Naive thymus-derived CD4-positive, alpha-beta T cell (primary cell): ENCODE results near the gene NTNG1. TPM values are rescaled to one million over a fixed set of nuclear protein-coding genes. Genes with fewer than 3 reads are reported as not detected.

Experiments
- ATAC-seq: fragments of 150-1000 bp; cut with Tn5 transposase; 2 replicates; pipeline ENCODE4 v1.10.0; 2021; ENCODE audit warnings: mild to moderate bottlenecking, moderate library complexity
- CTCF ChIA-PET: fragments of 350-600 bp; sonication (Branson Sonifier 250); formaldehyde crosslinking; loops from one replicate; lab custom pipeline; 2021; ENCODE audit warnings: antibody characterized with exemption; lab: Charles Lee
- POLR2A ChIA-PET: fragments of 350-600 bp; sonication (Branson Sonifier 250); formaldehyde crosslinking; loops from one replicate; lab custom pipeline; 2021; ENCODE audit warnings: antibody characterized with exemption, inconsistent platforms; lab: Charles Lee
- DNase-seq, 9 donors: peaks; one replicate each; pipeline versions ENCODE4 v3.0.0 to v3.0.0-alpha.2; 2020 to 2022; ENCODE audit warnings: mixed read lengths in 1 of 9
- H3K27ac ChIP-seq: one replicate; pipeline ENCODE4 v1.7.0; 2013; ENCODE audit warnings: mild to moderate bottlenecking, low read depth, low read length, moderate library complexity
- H3K27me3 ChIP-seq, 2 donors: one replicate each; pipeline ENCODE4 v1.7.0; 2013; ENCODE audit warnings: low read length in 2 of 2, mild to moderate bottlenecking in 2 of 2, moderate library complexity in 2 of 2; ENCODE audit not compliant: control insufficient read depth in 2 of 2, insufficient read depth in 2 of 2
- H3K36me3 ChIP-seq, 3 experiments: 1 replicate in 2 of 3; 2 replicates in 1 of 3; pipeline ENCODE4 v1.7.0; 2013; ENCODE audit warnings: low read length in 3 of 3, mild to moderate bottlenecking in 3 of 3, moderate library complexity in 1 of 3; ENCODE audit not compliant: insufficient read depth in 3 of 3, control insufficient read depth in 2 of 3
- H3K4me1 ChIP-seq, 2 donors: one replicate each; pipeline ENCODE4 v1.7.0; 2013; ENCODE audit warnings: low read length in 2 of 2, mild to moderate bottlenecking in 2 of 2, moderate library complexity in 1 of 2; ENCODE audit not compliant: control insufficient read depth in 2 of 2, insufficient read depth in 2 of 2
- H3K4me3 ChIP-seq: 2 replicates; pipeline ENCODE4 v1.7.0; 2013; ENCODE audit warnings: mild to moderate bottlenecking, low read length
- H3K9me3 ChIP-seq, 3 experiments: 1 replicate in 2 of 3; 2 replicates in 1 of 3; pipeline ENCODE4 v1.7.0; 2013; ENCODE audit warnings: low read length in 3 of 3; ENCODE audit not compliant: control insufficient read depth in 2 of 3
- H3K27ac Mint-ChIP-seq, 9 donors: one replicate each; pipeline ENCODE4 v1.8.0; 2020 to 2022; ENCODE audit warnings: mixed read lengths in 9 of 9, mild to moderate bottlenecking in 8 of 9, moderate library complexity in 5 of 9, inconsistent platforms in 2 of 9
- H3K27me3 Mint-ChIP-seq, 5 donors: one replicate each; pipeline ENCODE4 v1.8.0; 2021 to 2022; ENCODE audit warnings: mixed read lengths in 5 of 5, mild to moderate bottlenecking in 1 of 5
- H3K36me3 Mint-ChIP-seq, 5 donors: one replicate each; pipeline ENCODE4 v1.8.0; 2020 to 2022; ENCODE audit warnings: mixed read lengths in 5 of 5, mild to moderate bottlenecking in 3 of 5, inconsistent platforms in 1 of 5
- H3K4me1 Mint-ChIP-seq, 7 donors: one replicate each; pipeline ENCODE4 v1.8.0; 2020 to 2022; ENCODE audit warnings: mixed read lengths in 7 of 7, mild to moderate bottlenecking in 3 of 7, inconsistent platforms in 1 of 7
- H3K4me3 Mint-ChIP-seq, 10 donors: one replicate each; pipeline ENCODE4 v1.8.0; 2020 to 2022; ENCODE audit warnings: mild to moderate bottlenecking in 10 of 10, mixed read lengths in 10 of 10, moderate library complexity in 6 of 10, inconsistent platforms in 2 of 10
- H3K9me3 Mint-ChIP-seq, 11 donors: one replicate each; pipeline ENCODE4 v1.8.0; 2020 to 2022; ENCODE audit warnings: mixed read lengths in 11 of 11, mild to moderate bottlenecking in 4 of 11, inconsistent platforms in 1 of 11, moderate library complexity in 1 of 11
- intact Hi-C, 2 donors: fragments of 100-400 bp; cut with micrococcal nuclease; formaldehyde crosslinking; loops; one replicate each; pipeline ENCODE4 v1.15.1; 2023
- polyA plus RNA-seq, 2 donors: library from polyadenylated mRNA; unstranded; fragments of 300-500 nt; fragmentation: Illumina TruSeq; gene quantifications; one replicate each; pipeline ENCODE4 v1.2.3, GENCODE V29; 2021
- total RNA-seq, 6 experiments: library from RNA in 5 of 6; stranded (reverse) in 5 of 6; gene quantifications; 1 replicate in 5 of 6; 2 replicates in 1 of 6; pipeline ENCODE4 v1.2.3 and lab custom pipeline; 2021 to 2026

Gene NTNG1
- total and polyA plus RNA-seq, 7 experiments from 2014 or later, result not detected

GRCh38 chr1:107524301-107524700, 383.5 kb downstream of the NTNG1 start:
- H3K9me3 Mint-ChIP-seq, result peaks cover 0 to 1% (median 0%) of the 10 kb centered on the region in 11 donors
- Histone ChIP-seq H3K27ac (no peak overlapping the region), H3K27me3 (no peaks in the 10 kb centered on the region), H3K9me3 (no peaks in the 10 kb centered on the region), H3K4me3 (no peak overlapping the region), H3K36me3 (no peaks in the 10 kb centered on the region), H3K4me1 (no peaks in the 10 kb centered on the region)
- H3K4me1 Mint-ChIP-seq, result peaks cover 0 to 5% (median 0%) of the 10 kb centered on the region in 7 donors
- no peak overlapping the region for H3K4me3 Mint-ChIP-seq
- CTCF ChIA-PET, result no interaction called here
- no peak for DNase-seq
- H3K36me3 Mint-ChIP-seq, result no peaks in the 10 kb centered on the region
- ATAC-seq, result no peak
- intact Hi-C loops, result no loop called here
- peaks cover 8 to 23% (median 12%) of the 10 kb centered on the region in 5 donors for H3K27me3 Mint-ChIP-seq
- no peak overlapping the region for H3K27ac Mint-ChIP-seq
- POLR2A ChIA-PET, result no interaction called here

- Mint-ChIP-seq H3K4me1 (peaks cover 0 to 5% (median 0%) of the 10 kb centered on the region in 7 donors), H3K4me3 (no peak overlapping the region), H3K27me3 (peaks cover 10 to 25% (median 17%) of the 10 kb centered on the region in 5 donors), H3K9me3 (peaks cover 0 to 1% (median 0%) of the 10 kb centered on the region in 11 donors), H3K36me3 (no peaks in the 10 kb centered on the region), H3K27ac (no peak overlapping the region)
- POLR2A ChIA-PET, result no interaction called here
- Histone ChIP-seq H3K27ac (no peak overlapping the region), H3K4me1 (no peaks in the 10 kb centered on the region), H3K36me3 (no peaks in the 10 kb centered on the region), H3K9me3 (no peaks in the 10 kb centered on the region), H3K27me3 (no peaks in the 10 kb centered on the region), H3K4me3 (no peak overlapping the region)
- CTCF ChIA-PET, result no interaction called here
- DNase-seq (no peak), ATAC-seq (no peak)
- intact Hi-C loops, result no loop called here
Measured at GRCh38 chr1:107525145-107525544, 384.3 kb downstream of the NTNG1 start.

- H3K4me1 ChIP-seq, result no peaks in the 10 kb centered on the region
- CTCF ChIA-PET, result no interaction called here
Measured at GRCh38 chr1:107525961-107526360, 385.1 kb downstream of the NTNG1 start.

GRCh38 chr1:107526524-107527198, 385.8 kb downstream of the NTNG1 start:
- no peak for DNase-seq
- intact Hi-C loops, result no loop called here
- Mint-ChIP-seq H3K27me3 (peaks cover 14 to 29% (median 21%) of the 10 kb centered on the region in 5 donors), H3K4me1 (peaks cover 0 to 5% (median 0%) of the 10 kb centered on the region in 7 donors), H3K27ac (no peak overlapping the region), H3K36me3 (no peaks in the 10 kb centered on the region), H3K9me3 (no peaks in the 10 kb centered on the region), H3K4me3 (no peak overlapping the region)
- H3K9me3 ChIP-seq, result no peaks in the 10 kb centered on the region
- no peak overlapping the region for H3K27ac ChIP-seq
- POLR2A ChIA-PET, result no interaction called here
- no peak overlapping the region for H3K4me3 ChIP-seq
- no peaks in the 10 kb centered on the region for H3K4me1 ChIP-seq
- H3K36me3 ChIP-seq, result no peaks in the 10 kb centered on the region
- no peaks in the 10 kb centered on the region for H3K27me3 ChIP-seq
- CTCF ChIA-PET, result no interaction called here
- ATAC-seq, result no peak

More at GRCh38 chr1:107525961-107526360, 385.1 kb downstream of the NTNG1 start:
- POLR2A ChIA-PET, result no interaction called here
- peaks cover 0 to 5% (median 0%) of the 10 kb centered on the region in 7 donors for H3K4me1 Mint-ChIP-seq
- DNase-seq (no peak), ATAC-seq (no peak)
- no peak overlapping the region for H3K27ac Mint-ChIP-seq
- Histone ChIP-seq H3K27ac (no peak overlapping the region), H3K9me3 (no peaks in the 10 kb centered on the region), H3K27me3 (no peaks in the 10 kb centered on the region), H3K36me3 (no peaks in the 10 kb centered on the region), H3K4me3 (no peak overlapping the region)
- no peak overlapping the region for H3K4me3 Mint-ChIP-seq
- intact Hi-C loops, result no loop called here
- no peaks in the 10 kb centered on the region for H3K36me3 Mint-ChIP-seq
- H3K9me3 Mint-ChIP-seq, result no peaks in the 10 kb centered on the region
- peaks cover 13 to 29% (median 21%) of the 10 kb centered on the region in 5 donors for H3K27me3 Mint-ChIP-seq

GRCh38 chr1:107529511-107530149, 388.8 kb downstream of the NTNG1 start:
- ATAC-seq (peak; percentile 62), DNase-seq (peak in 1 of 9 donors; percentile 3)
- intact Hi-C loops, result loop anchor here in 1 of 2 donors (1.0 kb wide), 1 partner anchor 98 kb away; no protein-coding TSS in a partner anchor
- CTCF ChIA-PET, result interaction anchor here (1.4 kb wide), 1 partner anchor 17 kb away, joined by 3 read pairs; no protein-coding TSS in a partner anchor
- no peaks in the 10 kb centered on the region for H3K27me3 ChIP-seq
- no peaks in the 10 kb centered on the region for H3K9me3 Mint-ChIP-seq
- H3K9me3 ChIP-seq, result no peaks in the 10 kb centered on the region
- no peak overlapping the region for H3K27ac ChIP-seq
- H3K4me1 Mint-ChIP-seq, result peaks cover 0 to 5% (median 0%) of the 10 kb centered on the region in 7 donors
- no peaks in the 10 kb centered on the region for H3K4me1 ChIP-seq
- no peaks in the 10 kb centered on the region for H3K36me3 ChIP-seq
- POLR2A ChIA-PET, result no interaction called here
- no peak overlapping the region for H3K4me3 ChIP-seq
- H3K27me3 Mint-ChIP-seq, result peaks cover 14 to 33% (median 21%) of the 10 kb centered on the region in 5 donors
- H3K36me3 Mint-ChIP-seq, result no peaks in the 10 kb centered on the region
- H3K27ac Mint-ChIP-seq, result no peak overlapping the region
- H3K4me3 Mint-ChIP-seq, result no peak overlapping the region

GRCh38 chr1:107530543-107530942, 389.7 kb downstream of the NTNG1 start:
- ATAC-seq (no peak), DNase-seq (no peak)
- Mint-ChIP-seq H3K4me3 (no peak overlapping the region), H3K36me3 (no peaks in the 10 kb centered on the region), H3K4me1 (no peaks in the 10 kb centered on the region), H3K27me3 (peaks cover 15 to 29% (median 16%) of the 10 kb centered on the region in 5 donors), H3K27ac (no peak overlapping the region), H3K9me3 (no peaks in the 10 kb centered on the region)
- POLR2A ChIA-PET, result no interaction called here
- H3K27me3 ChIP-seq, result no peaks in the 10 kb centered on the region
- no peaks in the 10 kb centered on the region for H3K4me1 ChIP-seq
- no peak overlapping the region for H3K27ac ChIP-seq
- no peaks in the 10 kb centered on the region for H3K9me3 ChIP-seq
- CTCF ChIA-PET, result no interaction called here
- H3K4me3 ChIP-seq, result no peak overlapping the region
- H3K36me3 ChIP-seq, result no peaks in the 10 kb centered on the region
- intact Hi-C loops, result no loop called here
